ENCODE measurements around the gene MAPKAPK2.

The MAPKAPK2 gene

GRCh38 chr1:206708882-206709281, 24.2 kb downstream of the MAPKAPK2 start:
- TF ChIP-seq NFIC (IDR thresholded peaks at IDR 0.05) (no peak), TCF12 (IDR thresholded peaks at IDR 0.05; ENCODE audit: low read depth) (no peak), ZBTB7A (IDR thresholded peaks at IDR 0.05; ENCODE audit: low read depth) (no peak), CEBPB (IDR thresholded peaks at IDR 0.05) (no peak), RAD21 (IDR thresholded peaks at IDR 0.05; ENCODE audit: low read depth) (no peak), EGR1 (IDR thresholded peaks at IDR 0.05) (no peak)
- TF ChIP-seq, protein P1, sequence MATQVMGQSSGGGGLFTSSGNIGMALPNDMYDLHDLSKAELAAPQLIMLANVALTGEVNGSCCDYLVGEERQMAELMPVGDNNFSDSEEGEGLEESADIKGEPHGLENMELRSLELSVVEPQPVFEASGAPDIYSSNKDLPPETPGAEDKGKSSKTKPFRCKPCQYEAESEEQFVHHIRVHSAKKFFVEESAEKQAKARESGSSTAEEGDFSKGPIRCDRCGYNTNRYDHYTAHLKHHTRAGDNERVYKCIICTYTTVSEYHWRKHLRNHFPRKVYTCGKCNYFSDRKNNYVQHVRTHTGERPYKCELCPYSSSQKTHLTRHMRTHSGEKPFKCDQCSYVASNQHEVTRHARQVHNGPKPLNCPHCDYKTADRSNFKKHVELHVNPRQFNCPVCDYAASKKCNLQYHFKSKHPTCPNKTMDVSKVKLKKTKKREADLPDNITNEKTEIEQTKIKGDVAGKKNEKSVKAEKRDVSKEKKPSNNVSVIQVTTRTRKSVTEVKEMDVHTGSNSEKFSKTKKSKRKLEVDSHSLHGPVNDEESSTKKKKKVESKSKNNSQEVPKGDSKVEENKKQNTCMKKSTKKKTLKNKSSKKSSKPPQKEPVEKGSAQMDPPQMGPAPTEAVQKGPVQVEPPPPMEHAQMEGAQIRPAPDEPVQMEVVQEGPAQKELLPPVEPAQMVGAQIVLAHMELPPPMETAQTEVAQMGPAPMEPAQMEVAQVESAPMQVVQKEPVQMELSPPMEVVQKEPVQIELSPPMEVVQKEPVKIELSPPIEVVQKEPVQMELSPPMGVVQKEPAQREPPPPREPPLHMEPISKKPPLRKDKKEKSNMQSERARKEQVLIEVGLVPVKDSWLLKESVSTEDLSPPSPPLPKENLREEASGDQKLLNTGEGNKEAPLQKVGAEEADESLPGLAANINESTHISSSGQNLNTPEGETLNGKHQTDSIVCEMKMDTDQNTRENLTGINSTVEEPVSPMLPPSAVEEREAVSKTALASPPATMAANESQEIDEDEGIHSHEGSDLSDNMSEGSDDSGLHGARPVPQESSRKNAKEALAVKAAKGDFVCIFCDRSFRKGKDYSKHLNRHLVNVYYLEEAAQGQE (IDR thresholded peaks at IDR 0.05; ENCODE audit: low read depth) = no peak
- TF ChIP-seq, protein P2, sequence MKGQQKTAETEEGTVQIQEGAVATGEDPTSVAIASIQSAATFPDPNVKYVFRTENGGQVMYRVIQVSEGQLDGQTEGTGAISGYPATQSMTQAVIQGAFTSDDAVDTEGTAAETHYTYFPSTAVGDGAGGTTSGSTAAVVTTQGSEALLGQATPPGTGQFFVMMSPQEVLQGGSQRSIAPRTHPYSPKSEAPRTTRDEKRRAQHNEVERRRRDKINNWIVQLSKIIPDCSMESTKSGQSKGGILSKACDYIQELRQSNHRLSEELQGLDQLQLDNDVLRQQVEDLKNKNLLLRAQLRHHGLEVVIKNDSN (IDR thresholded peaks at IDR 0.05) = no peak

DNA sequence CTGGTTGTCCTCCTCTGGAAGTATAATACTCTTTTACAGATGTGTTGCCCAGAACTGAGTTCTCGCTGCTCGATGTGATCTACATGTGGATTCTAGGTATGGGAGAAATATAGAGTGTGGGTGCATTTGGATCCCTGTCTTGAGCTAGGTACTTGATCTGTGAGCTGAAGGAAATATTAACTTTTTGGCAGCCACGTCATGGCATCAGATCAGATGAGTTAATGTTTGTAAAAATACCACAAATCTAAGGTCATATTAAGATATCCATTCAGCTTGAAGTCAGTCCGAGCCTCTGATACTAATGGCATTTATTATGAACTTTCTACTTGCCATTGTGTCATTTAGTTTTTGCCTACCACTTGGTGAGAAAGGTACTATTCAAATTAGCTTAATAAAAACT, 24.6 kb downstream of the MAPKAPK2 start:
- TF ChIP-seq EP300 (IDR thresholded peaks at IDR 0.05; ENCODE audit: borderline replicate concordance) = no peak
- TF ChIP-seq TAF1 (IDR thresholded peaks at IDR 0.05; ENCODE audit: low read depth) = no peak
- no peak for TF ChIP-seq TCF12 (IDR thresholded peaks at IDR 0.05; ENCODE audit: low read depth)
- no peak for TF ChIP-seq NFIC (IDR thresholded peaks at IDR 0.05)
- TF ChIP-seq TEAD4 (IDR thresholded peaks at IDR 0.05) = no peak
- no peak for TF ChIP-seq EGR1 (IDR thresholded peaks at IDR 0.05)
- no peak for TF ChIP-seq CEBPB (IDR thresholded peaks at IDR 0.05)
- TF ChIP-seq ZBTB7A (IDR thresholded peaks at IDR 0.05; ENCODE audit: low read depth) = no peak
- TF ChIP-seq FOXM1 (IDR thresholded peaks at IDR 0.05; ENCODE audit: borderline replicate concordance, low read depth) = no peak
- TF ChIP-seq, protein P1 (IDR thresholded peaks at IDR 0.05; ENCODE audit: low read depth) = no peak
- TF ChIP-seq, protein P3, sequence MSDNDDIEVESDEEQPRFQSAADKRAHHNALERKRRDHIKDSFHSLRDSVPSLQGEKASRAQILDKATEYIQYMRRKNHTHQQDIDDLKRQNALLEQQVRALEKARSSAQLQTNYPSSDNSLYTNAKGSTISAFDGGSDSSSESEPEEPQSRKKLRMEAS (IDR thresholded peaks at IDR 0.05) = no peak
- TF ChIP-seq, protein P2 (IDR thresholded peaks at IDR 0.05) = no peak
- TF ChIP-seq RAD21 (IDR thresholded peaks at IDR 0.05; ENCODE audit: low read depth) = no peak
- TF ChIP-seq YY1 (IDR thresholded peaks at IDR 0.05; ENCODE audit: low read depth) = no peak
- TF ChIP-seq CREB1 (IDR thresholded peaks at IDR 0.05; ENCODE audit: low read depth) = no peak

DNA sequence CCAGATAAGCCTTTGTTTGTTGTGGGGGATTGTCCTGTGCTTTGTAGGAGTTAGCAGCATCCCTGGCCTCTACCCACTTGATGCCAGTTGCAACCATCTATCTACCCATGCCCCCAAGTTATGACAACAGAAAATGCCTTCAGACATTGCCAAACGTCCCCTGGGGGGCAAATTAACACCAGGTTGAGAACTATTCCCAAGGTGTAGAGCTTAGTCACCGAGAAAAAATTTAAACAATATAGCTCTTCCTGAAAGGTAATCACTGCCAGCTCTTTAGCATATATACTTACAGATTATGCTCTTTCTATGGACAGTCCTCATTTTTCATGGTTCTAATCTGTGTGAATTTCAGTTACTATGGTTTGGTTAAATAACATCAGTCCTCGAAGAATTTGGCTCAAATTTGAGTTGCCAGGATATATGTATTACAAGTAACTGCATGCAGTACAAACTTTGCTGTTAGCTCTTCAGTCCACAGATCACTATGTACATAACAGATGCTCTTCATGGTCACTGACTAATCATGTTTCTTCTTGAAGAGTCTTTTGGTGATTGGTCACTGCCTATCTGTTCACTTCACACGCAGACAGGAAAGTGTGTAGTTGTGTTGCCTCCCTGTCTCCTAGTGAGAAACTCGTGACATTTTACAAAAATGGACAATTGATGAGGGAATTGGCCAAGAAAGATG, 25.2 kb downstream of the MAPKAPK2 start:
- TF ChIP-seq ZBTB7A (IDR thresholded peaks at IDR 0.05; ENCODE audit: low read depth) (no peak), FOXM1 (IDR thresholded peaks at IDR 0.05; ENCODE audit: borderline replicate concordance, low read depth) (no peak), TAF1 (IDR thresholded peaks at IDR 0.05; ENCODE audit: low read depth) (no peak), EP300 (IDR thresholded peaks at IDR 0.05; ENCODE audit: borderline replicate concordance) (no peak), TCF12 (IDR thresholded peaks at IDR 0.05; ENCODE audit: low read depth) (no peak), YY1 (IDR thresholded peaks at IDR 0.05; ENCODE audit: low read depth) (no peak), NFIC (IDR thresholded peaks at IDR 0.05) (no peak), CREB1 (IDR thresholded peaks at IDR 0.05; ENCODE audit: low read depth) (no peak)
- TF ChIP-seq, protein P1 (IDR thresholded peaks at IDR 0.05; ENCODE audit: low read depth) = no peak
- TF ChIP-seq, protein P3 (IDR thresholded peaks at IDR 0.05) = no peak
- TF ChIP-seq, protein P2 (IDR thresholded peaks at IDR 0.05) = no peak

DNA sequence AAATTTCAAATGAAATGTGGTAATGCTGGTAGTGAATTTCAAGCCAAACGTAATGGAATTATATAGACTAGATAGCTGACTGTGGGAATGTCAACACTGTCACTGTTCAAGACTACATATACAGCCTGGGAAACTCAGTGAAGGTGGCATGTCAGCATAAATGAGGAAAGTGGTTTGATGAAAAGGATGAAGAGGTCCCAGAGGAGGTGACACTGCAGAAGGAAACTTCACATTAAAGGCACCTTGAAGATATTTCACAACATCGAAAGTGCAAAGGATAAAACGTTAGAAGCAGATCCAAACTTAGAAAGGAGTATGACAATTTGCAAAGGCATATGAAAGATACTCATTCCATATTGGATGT, 25.7 kb downstream of the MAPKAPK2 start:
- TF ChIP-seq, protein P2 (IDR thresholded peaks at IDR 0.05) = no peak
- TF ChIP-seq YY1 (IDR thresholded peaks at IDR 0.05; ENCODE audit: low read depth) = no peak
- no peak for TF ChIP-seq ZBTB7A (IDR thresholded peaks at IDR 0.05; ENCODE audit: low read depth)
- no peak for TF ChIP-seq EGR1 (IDR thresholded peaks at IDR 0.05)
- TF ChIP-seq, protein P1 (IDR thresholded peaks at IDR 0.05; ENCODE audit: low read depth) = no peak
- no peak for TF ChIP-seq FOXM1 (IDR thresholded peaks at IDR 0.05; ENCODE audit: borderline replicate concordance, low read depth)
- TF ChIP-seq CREB1 (IDR thresholded peaks at IDR 0.05; ENCODE audit: low read depth) = no peak
- TF ChIP-seq TAF1 (IDR thresholded peaks at IDR 0.05; ENCODE audit: low read depth) = no peak
